Bronchial epithelial cell (primary cell): ENCODE measurements around the gene CCNL2. TPM values are rescaled to one million over a fixed set of nuclear protein-coding genes. Genes with fewer than 3 reads are reported as not detected.
A peak's percentile ranks its signal among the peaks of the same experiment; 100 is the strongest.

Source experiments
- DNase-seq: peaks from one replicate; pipeline ENCODE4 v3.0.0-alpha.2; 2010; ENCODE audit warnings: low read depth
- FAIRE-seq: peaks from 2 replicates; lab custom pipeline; 2011; peaks lifted over from hg19 to GRCh38; lab: Jason Lieb, UNC
- H3K27me3 ChIP-seq: 2 replicates; pipeline ENCODE4 v1.5.1; 2011; ENCODE audit warnings: low read length; ENCODE audit not compliant: control insufficient read depth, insufficient read depth
- H3K36me3 ChIP-seq: 2 replicates; pipeline ENCODE4 v1.5.1; 2011; ENCODE audit warnings: low read length; ENCODE audit not compliant: control insufficient read depth, insufficient read depth
- H3K4me3 ChIP-seq: 2 replicates; pipeline ENCODE4 v1.5.1; 2011; ENCODE audit warnings: mild to moderate bottlenecking, low read depth, low read length, control low read depth
- total RNA-seq: library from RNA; depleted of rRNA; stranded (reverse); fragments of >200 nt; gene quantifications from 2 replicates; pipeline ENCODE4 v1.2.1, GENCODE V29; 2014
- TF ChIP-seq, protein P1 (sequence below): IDR thresholded peaks from 2 replicates; pipeline ENCODE4 v1.5.1; 2011; ENCODE audit warnings: mild to moderate bottlenecking, moderate library complexity, low read length, control low read depth, inconsistent platforms; ENCODE audit not compliant: insufficient read depth, severe bottlenecking

The CCNL2 gene
- total RNA-seq, 1 donor from 2014 or later: 134 TPM

DNA sequence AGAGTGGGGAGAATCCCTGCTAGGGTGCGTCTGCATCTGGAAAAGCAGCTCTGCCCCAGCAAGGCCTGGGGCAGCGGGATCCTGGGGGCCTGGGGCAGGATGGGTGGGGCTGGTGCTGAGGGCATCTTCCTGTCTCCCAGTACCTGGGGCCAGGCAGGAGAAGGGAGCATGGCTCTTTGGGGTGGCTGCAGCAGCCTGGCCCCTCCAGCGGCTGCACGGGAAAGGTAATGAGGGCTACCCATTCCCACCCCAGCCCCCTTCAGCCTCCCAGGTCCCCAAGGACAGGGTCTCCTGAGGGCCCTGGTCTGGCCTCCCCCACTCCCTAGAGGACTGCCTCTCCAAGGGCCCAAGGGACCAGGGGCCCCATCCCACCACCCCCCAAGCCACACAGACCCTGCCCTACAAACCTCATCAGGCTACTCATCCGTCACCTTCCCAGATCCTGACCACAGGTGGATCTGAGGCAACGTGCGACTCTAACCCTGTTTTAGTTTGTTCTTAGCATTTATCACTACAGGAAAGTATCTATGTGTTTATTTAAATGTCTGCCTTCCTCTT, 22.9 kb upstream of the CCNL2 start:
- FAIRE-seq: no peak
- no peaks in the 10 kb centered on the region for H3K27me3 ChIP-seq
- TF ChIP-seq, protein P1, sequence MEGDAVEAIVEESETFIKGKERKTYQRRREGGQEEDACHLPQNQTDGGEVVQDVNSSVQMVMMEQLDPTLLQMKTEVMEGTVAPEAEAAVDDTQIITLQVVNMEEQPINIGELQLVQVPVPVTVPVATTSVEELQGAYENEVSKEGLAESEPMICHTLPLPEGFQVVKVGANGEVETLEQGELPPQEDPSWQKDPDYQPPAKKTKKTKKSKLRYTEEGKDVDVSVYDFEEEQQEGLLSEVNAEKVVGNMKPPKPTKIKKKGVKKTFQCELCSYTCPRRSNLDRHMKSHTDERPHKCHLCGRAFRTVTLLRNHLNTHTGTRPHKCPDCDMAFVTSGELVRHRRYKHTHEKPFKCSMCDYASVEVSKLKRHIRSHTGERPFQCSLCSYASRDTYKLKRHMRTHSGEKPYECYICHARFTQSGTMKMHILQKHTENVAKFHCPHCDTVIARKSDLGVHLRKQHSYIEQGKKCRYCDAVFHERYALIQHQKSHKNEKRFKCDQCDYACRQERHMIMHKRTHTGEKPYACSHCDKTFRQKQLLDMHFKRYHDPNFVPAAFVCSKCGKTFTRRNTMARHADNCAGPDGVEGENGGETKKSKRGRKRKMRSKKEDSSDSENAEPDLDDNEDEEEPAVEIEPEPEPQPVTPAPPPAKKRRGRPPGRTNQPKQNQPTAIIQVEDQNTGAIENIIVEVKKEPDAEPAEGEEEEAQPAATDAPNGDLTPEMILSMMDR: no peak
- H3K36me3 ChIP-seq: no peaks in the 10 kb centered on the region
- DNase-seq: no peak
- no peak overlapping the region for H3K4me3 ChIP-seq

DNA sequence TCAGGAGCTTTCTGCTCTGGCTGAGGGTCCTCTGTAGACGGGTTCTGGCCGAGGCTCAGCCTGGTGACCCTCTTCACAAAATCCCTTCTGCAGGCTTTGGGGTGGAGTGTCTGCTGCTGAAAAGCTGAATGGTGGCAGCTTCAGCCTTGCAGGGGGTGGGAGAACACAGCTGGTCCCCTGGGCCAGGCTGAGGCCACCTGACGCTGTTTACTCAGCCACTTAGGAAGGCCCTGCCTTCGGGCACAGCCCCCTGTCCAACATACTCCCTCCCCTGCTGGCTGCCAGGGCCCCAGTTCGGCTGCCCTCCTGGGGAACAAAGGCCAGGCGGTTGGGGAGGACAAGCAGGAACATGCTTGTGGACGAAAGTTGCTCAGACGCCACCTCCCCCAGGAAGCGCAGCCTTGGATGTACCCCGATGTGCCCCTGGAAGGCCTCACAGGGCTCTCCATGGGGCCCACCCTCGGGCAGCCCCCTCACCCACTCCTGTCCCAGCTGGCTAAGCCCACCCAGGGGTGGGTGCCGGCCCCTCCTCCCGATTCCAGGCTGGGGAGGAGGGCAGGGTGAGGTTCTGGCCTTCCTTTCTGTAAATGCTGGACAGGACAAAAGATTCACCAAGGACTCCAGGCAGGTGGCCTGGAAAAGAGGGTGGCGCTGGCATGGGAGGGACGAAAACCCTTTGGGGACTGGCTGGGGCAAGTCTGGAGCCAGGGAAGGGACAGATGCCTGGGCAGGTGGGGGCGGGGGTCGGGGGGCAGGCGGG, 22.2 kb upstream of the CCNL2 start, which contains the start of gene ANKRD65:
TSS of gene ANKRD65 (minus strand) at position 130 of the 760 bp plus-strand sequence. CDS start 271 bp downstream, outside the sequence.
- Histone ChIP-seq H3K4me3 (peak within 1 kb of the TSS; percentile 39), H3K36me3 (no peaks in the 10 kb centered on the region), H3K27me3 (no peaks in the 10 kb centered on the region)
- FAIRE-seq: no peak
- TF ChIP-seq, protein P1: no peak
- peak; percentile 67 for DNase-seq

DNA sequence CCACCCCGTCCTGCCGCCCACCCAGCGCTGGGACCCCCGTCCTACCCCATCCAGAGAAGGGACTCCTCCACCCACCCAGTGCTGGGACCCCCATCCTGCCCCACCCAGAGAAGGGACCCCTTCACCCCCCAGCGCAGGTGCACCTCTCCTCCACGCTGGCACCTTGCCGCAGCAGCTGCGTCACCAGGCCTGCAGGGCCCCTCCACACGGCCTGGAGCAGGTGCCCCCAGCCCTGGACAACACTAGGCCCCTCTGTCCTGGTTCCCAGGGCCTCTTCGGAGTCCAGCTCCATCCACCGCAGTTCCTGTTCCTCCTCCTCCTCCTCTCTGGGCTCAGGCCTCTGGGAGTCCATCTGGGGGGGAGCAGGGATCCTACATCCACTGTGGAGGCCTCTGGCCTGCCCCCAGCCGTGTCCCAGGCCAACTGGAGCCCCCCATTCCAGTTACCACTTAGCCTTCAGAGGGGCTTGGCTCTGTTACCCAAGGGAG, 21.6 kb upstream of the CCNL2 start:
- Histone ChIP-seq H3K36me3 (no peaks in the 10 kb centered on the region), H3K4me3 (peak overlapping the region; percentile 39), H3K27me3 (no peaks in the 10 kb centered on the region)
- no peak for FAIRE-seq
- no peak for DNase-seq
- TF ChIP-seq, protein P1: no peak

DNA sequence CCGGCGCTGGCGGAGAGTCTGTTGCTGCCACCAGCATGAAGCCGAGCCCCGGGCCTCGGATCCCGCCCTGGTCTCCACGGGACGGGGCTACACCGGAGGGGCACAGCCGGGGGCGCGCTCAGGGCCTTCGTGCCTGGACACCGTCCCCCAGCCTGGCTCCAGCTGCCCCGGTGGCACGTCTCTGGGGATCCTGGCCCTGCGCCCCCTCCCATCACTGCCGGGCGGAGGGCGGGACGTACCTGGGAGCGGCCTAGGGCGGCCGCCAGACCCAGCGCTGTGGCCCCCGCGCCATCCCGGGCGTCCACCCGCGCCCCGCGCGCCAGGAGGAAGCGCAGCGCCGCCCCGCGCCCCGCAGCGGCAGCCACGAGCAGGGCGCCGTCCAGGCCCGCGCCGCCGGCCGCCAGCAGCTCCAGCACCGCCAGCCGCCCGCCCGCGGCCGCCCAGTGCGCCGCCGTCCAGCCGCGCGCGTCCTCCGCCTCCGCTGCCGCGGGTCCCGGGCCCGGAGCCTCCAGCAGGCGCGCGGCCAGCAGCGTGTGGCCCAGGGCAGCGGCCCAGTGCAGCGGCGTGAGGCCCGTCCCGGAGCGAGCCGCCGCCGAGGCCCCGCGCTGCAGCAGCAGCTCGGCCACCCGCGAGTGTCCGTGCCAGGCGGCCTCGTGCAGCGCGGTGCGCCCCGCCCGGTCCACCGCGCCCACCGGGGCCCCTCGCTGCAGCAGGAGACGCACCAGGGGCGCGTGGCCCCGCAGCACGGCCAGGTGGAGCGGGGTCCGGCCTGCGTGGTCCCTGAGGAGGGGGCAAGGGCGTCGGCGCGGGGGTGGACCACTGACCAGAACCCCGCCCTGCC, 20.9 kb upstream of the CCNL2 start:
- no peaks in the 10 kb centered on the region for H3K27me3 ChIP-seq
- no peaks in the 10 kb centered on the region for H3K36me3 ChIP-seq
- peak overlapping the region; percentile 39 for H3K4me3 ChIP-seq
- DNase-seq (no peak), FAIRE-seq (no peak)
- TF ChIP-seq, protein P1: no peak

DNA sequence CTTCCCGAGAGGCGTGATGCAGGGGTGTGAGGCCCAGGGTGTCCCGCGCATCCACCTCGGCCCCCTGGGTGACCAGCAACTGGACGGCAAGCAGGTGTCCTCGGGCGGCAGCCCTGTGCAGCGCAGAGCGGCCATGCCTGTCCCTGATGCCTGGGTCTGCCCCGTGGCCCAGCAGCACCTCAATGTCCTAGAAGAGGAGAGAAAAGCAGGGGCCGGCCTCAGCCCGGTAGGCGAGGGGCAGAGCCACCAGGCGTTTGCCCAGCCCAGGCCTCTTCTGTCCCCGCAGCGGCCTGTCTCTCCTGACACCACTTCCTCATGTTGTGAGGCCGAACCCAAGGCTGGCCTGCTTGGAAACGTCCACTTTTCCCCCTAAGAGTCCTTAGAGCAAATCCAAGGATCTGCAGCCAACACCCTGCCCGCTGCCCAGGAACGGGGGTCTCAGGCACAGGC, 20.3 kb upstream of the CCNL2 start:
- DNase-seq: no peak
- Histone ChIP-seq H3K27me3 (no peaks in the 10 kb centered on the region), H3K36me3 (no peaks in the 10 kb centered on the region), H3K4me3 (peak overlapping the region; percentile 39)
- TF ChIP-seq, protein P1: no peak
- FAIRE-seq: no peak
